Adrenal gland (tissue), 12 donors: ENCODE data around the gene ATG101. TPM values are rescaled to one million over a fixed set of nuclear protein-coding genes. Genes with fewer than 3 reads are reported as not detected.

ENCODE experiments used
- DNase-seq, 7 donors: peaks; one replicate each; pipeline ENCODE4 v3.0.0-alpha.2; 2019 to 2020
- H3K27ac ChIP-seq, 5 donors: fragments of 200-600 bp; sonication (generic) in 4 of 5; 1 replicate in 3 of 5; 2 replicates in 2 of 5; pipeline versions ENCODE4 v1.5.1 to v1.8.0; 2016 to 2020; ENCODE audit warnings: mild to moderate bottlenecking in 1 of 5
- H3K27me3 ChIP-seq: fragments of 200-600 bp; 2 replicates; pipeline ENCODE4 v1.8.0; 2021
- H3K36me3 ChIP-seq, 2 donors: fragments of 200-600 bp; replicated peaks in 1 of 2; 1 replicate in 1 of 2; 2 replicates in 1 of 2; pipeline versions ENCODE4 v1.5.1 to v1.8.0; 2018 to 2022
- H3K4me1 ChIP-seq, 2 donors: fragments of 200-600 bp; replicated peaks in 1 of 2; 1 replicate in 1 of 2; 2 replicates in 1 of 2; pipeline versions ENCODE4 v1.5.1 to v1.8.0; 2018 to 2021
- H3K4me3 ChIP-seq, 4 donors: fragments of 200-600 bp; sonication (generic) in 3 of 4; one replicate each; pipeline ENCODE4 v1.5.1; 2016 to 2018
- H3K9me3 ChIP-seq, 3 donors: fragments of 200-600 bp; sonication (generic) in 1 of 3; replicated peaks in 1 of 3; 1 replicate in 2 of 3; 2 replicates in 1 of 3; pipeline versions ENCODE4 v1.5.1 to v1.8.0; 2016 to 2021
- POLR2A ChIP-seq, 2 donors: fragments of 450-650 bp; IDR thresholded peaks; one replicate each; pipeline ENCODE4 v1.6.1; 2017; ENCODE audit warnings: antibody characterized with exemption in 2 of 2, mild to moderate bottlenecking in 2 of 2, moderate library complexity in 1 of 2
- WGBS, 4 donors: extraction: QIAGEN DNeasy Blood & Tissue Kit in 2 of 4; methylation state at CpG; one replicate each; pipeline versions ENCODE4 v1.1.5 to v1.1.7; 2013 to 2017; 5-methylcytosine and 5-hydroxymethylcytosine counted together
- intact Hi-C, 2 donors: fragments of 100-400 bp; cut with DNase I; formaldehyde crosslinking; loops; one replicate each; pipeline versions ENCODE4 v1.14.1 to v1.15.0; 2022 to 2023
- polyA plus RNA-seq, 3 donors: library from polyadenylated mRNA; stranded (reverse); fragments of 200-250 nt in 2 of 3; fragments of 350-450 nt in 1 of 3; fragmentation: Illumina TruSeq in 1 of 3; extraction: RNeasy Lipid Tissue Mini Kit (QIAGEN cat#74804) in 1 of 3; gene quantifications; one replicate each; pipeline ENCODE4 v1.2.3, GENCODE V29; 2013 to 2014
- total RNA-seq, 9 donors: library from RNA; depleted of rRNA in 4 of 9; stranded (reverse); fragments of >200 nt in 4 of 9; fragments of 120-200 nt in 1 of 9; fragmentation: NEBNext Ultra II Directional in 1 of 9; extraction: Animal tissue kit (Norgen Biotek cat#: 25700) in 1 of 9; gene quantifications; one replicate each; pipeline versions ENCODE4 v1.1.0 to v1.2.4, GENCODE V29; 2013 to 2023
- TF ChIP-seq, protein P1 (sequence below), 6 experiments: fragments of 450-650 bp in 4 of 6; fragments of 200-600 bp in 2 of 6; sonication (generic) in 1 of 6; IDR thresholded peaks; 1 replicate in 5 of 6; 2 replicates in 1 of 6; pipeline versions ENCODE4 v1.5.1 to v1.8.0; 2016 to 2021; ENCODE audit warnings: antibody characterized with exemption in 6 of 6, mild to moderate bottlenecking in 2 of 6, moderate library complexity in 1 of 6
- donor health status: healthy with polysubstance abuse.
- donor health status: Bipolar disorder and iron deficiency.
- donor health status: DM: yes; HTN: yes; CAD: no.
- donor health status: DM: no; HTN: no; CAD: no.
- donor health status: DM: no; HTN: no; CAD: no.
- donor health status: DM: yes; HTN: yes; CAD: no.

The ATG101 gene
- total and polyA plus RNA-seq, 12 donors = 20.9 to 60.4 (median 36.9) TPM

DNA sequence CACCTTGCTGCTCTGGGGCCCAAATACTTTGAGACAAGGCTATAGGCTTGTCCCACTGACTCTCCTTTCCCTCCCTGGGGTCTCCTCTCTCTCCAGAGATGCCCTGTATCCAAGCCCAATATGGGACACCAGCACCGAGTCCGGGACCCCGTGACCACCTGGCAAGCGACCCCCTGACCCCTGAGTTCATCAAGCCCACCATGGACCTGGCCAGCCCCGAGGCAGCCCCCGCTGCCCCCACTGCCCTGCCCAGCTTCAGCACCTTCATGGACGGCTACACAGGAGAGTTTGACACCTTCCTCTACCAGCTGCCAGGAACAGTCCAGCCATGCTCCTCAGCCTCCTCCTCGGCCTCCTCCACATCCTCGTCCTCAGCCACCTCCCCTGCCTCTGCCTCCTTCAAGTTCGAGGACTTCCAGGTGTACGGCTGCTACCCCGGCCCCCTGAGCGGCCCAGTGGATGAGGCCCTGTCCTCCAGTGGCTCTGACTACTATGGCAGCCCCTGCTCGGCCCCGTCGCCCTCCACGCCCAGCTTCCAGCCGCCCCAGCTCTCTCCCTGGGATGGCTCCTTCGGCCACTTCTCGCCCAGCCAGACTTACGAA lies 15.4 kb upstream of the ATG101 start:
- peak in 6 of 7 donors; percentile 51 to 83 (median 69) for DNase-seq
- 79 to 89% (median 83%) methylated on average over 14 to 21 of the region's 21 CpGs for WGBS, 4 donors
- H3K27ac ChIP-seq = peak overlapping the region in 2 of 5 donors; percentile 98
- H3K27me3 ChIP-seq = no peaks in the 10 kb centered on the region
- H3K4me1 ChIP-seq = peaks cover 13 to 28% of the 10 kb centered on the region in 2 donors
- H3K9me3 ChIP-seq = no peaks in the 10 kb centered on the region
- intact Hi-C loops = no loop called here
- peak in 1 of 2 donors; percentile 51 for TF ChIP-seq POLR2A (IDR thresholded peaks at IDR 0.05)
- TF ChIP-seq, protein P1, sequence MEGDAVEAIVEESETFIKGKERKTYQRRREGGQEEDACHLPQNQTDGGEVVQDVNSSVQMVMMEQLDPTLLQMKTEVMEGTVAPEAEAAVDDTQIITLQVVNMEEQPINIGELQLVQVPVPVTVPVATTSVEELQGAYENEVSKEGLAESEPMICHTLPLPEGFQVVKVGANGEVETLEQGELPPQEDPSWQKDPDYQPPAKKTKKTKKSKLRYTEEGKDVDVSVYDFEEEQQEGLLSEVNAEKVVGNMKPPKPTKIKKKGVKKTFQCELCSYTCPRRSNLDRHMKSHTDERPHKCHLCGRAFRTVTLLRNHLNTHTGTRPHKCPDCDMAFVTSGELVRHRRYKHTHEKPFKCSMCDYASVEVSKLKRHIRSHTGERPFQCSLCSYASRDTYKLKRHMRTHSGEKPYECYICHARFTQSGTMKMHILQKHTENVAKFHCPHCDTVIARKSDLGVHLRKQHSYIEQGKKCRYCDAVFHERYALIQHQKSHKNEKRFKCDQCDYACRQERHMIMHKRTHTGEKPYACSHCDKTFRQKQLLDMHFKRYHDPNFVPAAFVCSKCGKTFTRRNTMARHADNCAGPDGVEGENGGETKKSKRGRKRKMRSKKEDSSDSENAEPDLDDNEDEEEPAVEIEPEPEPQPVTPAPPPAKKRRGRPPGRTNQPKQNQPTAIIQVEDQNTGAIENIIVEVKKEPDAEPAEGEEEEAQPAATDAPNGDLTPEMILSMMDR (IDR thresholded peaks at IDR 0.05) = no peak
- H3K4me3 ChIP-seq = peak overlapping the region in 1 of 4 donors; percentile 62
- H3K36me3 ChIP-seq = peaks cover 0 to 51% of the 10 kb centered on the region in 2 donors

DNA sequence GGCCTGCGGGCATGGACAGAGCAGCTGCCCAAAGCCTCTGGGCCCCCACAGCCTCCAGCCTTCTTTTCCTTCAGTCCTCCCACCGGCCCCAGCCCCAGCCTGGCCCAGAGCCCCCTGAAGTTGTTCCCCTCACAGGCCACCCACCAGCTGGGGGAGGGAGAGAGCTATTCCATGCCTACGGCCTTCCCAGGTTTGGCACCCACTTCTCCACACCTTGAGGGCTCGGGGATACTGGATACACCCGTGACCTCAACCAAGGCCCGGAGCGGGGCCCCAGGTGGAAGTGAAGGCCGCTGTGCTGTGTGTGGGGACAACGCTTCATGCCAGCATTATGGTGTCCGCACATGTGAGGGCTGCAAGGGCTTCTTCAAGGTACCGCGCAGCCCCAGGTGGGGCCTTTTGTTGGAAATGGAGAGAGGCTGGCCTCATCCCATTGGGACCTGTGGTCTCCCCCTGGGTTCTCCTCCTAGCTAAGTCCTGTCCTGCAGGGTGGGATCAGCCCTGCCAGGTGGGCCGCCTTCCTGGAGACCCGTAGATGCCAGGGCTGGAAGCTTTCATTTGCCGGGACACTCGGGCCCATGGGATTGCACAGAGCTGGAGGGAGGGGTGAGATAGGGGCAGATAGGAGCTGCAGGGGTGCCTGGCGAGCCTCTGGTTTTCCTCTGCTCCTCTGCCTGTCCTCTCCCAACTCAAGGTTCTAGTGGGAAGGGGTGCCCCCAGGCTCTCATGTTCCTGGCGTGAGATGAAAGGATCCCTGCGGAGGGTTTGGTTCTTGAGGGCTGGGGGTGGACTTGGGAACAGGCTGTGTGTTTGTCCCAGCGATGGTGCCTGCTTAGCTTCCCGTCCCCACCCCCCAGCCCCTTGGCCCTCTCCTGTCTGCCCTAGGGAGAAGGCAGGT lies 14.7 kb upstream of the ATG101 start:
- intact Hi-C loops = no loop called here
- DNase-seq = peak in 4 of 7 donors; percentile 30 to 79 (median 64)
- TF ChIP-seq, protein P1 (IDR thresholded peaks at IDR 0.05) = peak in 1 of 6 experiments; percentile 3
- TF ChIP-seq POLR2A (IDR thresholded peaks at IDR 0.05) = peak in 1 of 2 donors; percentile 54
- peak overlapping the region in 2 of 5 donors; percentile 98 for H3K27ac ChIP-seq
- peaks cover 0 to 57% of the 10 kb centered on the region in 2 donors for H3K36me3 ChIP-seq
- H3K27me3 ChIP-seq = no peaks in the 10 kb centered on the region
- H3K4me1 ChIP-seq = peaks cover 10 to 22% of the 10 kb centered on the region in 2 donors
- H3K4me3 ChIP-seq = no peak overlapping the region
- WGBS, 4 donors = 72 to 94% (median 84%) methylated on average over 14 to 21 of the region's 21 CpGs
- H3K9me3 ChIP-seq = no peaks in the 10 kb centered on the region

DNA sequence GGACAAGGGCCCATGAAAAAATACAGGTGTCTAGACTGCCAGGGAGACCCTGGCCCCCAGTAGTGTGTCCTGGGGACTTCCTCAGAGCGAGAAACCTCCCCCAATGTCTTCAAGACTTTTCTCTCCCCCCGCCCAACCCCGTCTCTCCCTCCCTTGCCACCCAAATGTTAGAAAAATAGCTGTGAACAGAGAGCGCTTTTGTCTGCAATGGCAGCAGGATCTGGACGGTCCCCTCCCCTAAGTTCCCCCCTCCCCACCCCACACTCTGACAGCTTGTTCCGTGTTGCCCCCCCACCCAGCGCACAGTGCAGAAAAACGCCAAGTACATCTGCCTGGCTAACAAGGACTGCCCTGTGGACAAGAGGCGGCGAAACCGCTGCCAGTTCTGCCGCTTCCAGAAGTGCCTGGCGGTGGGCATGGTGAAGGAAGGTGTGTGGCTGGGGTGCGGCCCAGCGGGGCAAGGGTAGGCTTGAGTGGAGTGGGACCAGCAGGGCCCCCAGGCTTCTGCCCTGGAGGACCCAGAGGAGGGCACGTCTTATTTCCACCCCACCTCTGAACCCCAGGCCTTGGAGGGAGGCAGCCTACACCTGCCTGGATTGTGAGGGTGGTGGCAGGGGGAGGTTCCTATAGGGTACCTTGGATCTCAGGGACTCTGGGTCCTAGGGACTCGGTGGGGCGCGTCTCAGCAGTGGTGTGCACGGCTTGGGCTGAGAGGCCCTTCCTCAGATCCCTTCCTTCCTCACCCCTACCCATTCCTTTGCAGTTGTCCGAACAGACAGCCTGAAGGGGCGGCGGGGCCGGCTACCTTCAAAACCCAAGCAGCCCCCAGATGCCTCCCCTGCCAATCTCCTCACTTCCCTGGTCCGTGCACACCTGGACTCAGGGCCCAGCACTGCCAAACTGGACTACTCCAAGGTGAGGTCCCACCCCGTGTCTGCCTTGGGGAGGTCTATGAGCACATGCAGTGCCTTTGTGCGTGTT lies 13.8 kb upstream of the ATG101 start:
- WGBS, 4 donors = 86 to 92% (median 88%) methylated on average over 21 to 27 of the region's 27 CpGs
- intact Hi-C loops = no loop called here
- Histone ChIP-seq H3K4me1 (peaks cover 3 to 15% of the 10 kb centered on the region in 2 donors), H3K36me3 (peaks cover 0 to 57% of the 10 kb centered on the region in 2 donors), H3K27me3 (no peaks in the 10 kb centered on the region), H3K9me3 (no peaks in the 10 kb centered on the region), H3K4me3 (no peak overlapping the region), H3K27ac (peak overlapping the region in 2 of 5 donors; percentile 98)
- TF ChIP-seq, protein P1 (IDR thresholded peaks at IDR 0.05) = no peak
- peak in 1 of 2 donors; percentile 58 for TF ChIP-seq POLR2A (IDR thresholded peaks at IDR 0.05)
- peak in 5 of 7 donors; percentile 46 to 87 (median 73) for DNase-seq
